SK-N-SH (cell line): ENCODE measurements around the gene EIF2S2. TPM values are rescaled to one million over a fixed set of nuclear protein-coding genes. Genes with fewer than 3 reads are reported as not detected.

Source experiments
- CTCF ChIA-PET: fragments of 300-600, 350-600 bp; formaldehyde crosslinking; extraction: SDS; loops from one replicate; lab custom pipeline; 2021; lab: Yijun Ruan, JAX
- POLR2A ChIA-PET: fragments of 350-600 bp; sonication (Branson Sonifier 250); formaldehyde crosslinking; extraction: SDS; loops from one replicate; lab custom pipeline; 2020; ENCODE audit warnings: antibody characterized with exemption, inconsistent platforms; lab: Yijun Ruan, JAX
- DNase-seq: peaks from one replicate; pipeline ENCODE4 v3.0.0; 2012
- H2AFZ ChIP-seq: fragments of 200-600 bp; sonication (generic); 2 replicates; pipeline ENCODE4 v1.8.1; 2016; ENCODE audit warnings: antibody characterized with exemption, mild to moderate bottlenecking, low read depth
- H3F3A ChIP-seq: fragments of 200-600 bp; sonication (generic); replicated peaks from 2 replicates; pipeline ENCODE3; 2016; ENCODE audit warnings: antibody characterized with exemption, mild to moderate bottlenecking; ENCODE audit not compliant: insufficient read depth
- H3K27ac ChIP-seq, 2 experiments: fragments of 200-500 bp in 1 of 2; fragments of 200-600 bp in 1 of 2; sonication (Bioruptor generic) in 1 of 2; sonication (generic), shearing (Covaris generic) in 1 of 2; 2 replicates each; pipeline versions ENCODE4 v1.5.1 to v1.6.1; 2014 to 2016; ENCODE audit warnings: low read depth in 2 of 2, inconsistent platforms in 1 of 2, low read length in 1 of 2, mild to moderate bottlenecking in 1 of 2, mixed read lengths in 1 of 2
- H3K27me3 ChIP-seq: fragments of 200-600 bp; sonication (generic), shearing (Covaris generic); 2 replicates; pipeline ENCODE4 v1.6.1; 2016; ENCODE audit warnings: mixed run types; ENCODE audit not compliant: insufficient read depth
- H3K36me3 ChIP-seq, 2 experiments: fragments of 200-500 bp in 1 of 2; fragments of 200-600 bp in 1 of 2; sonication (Bioruptor generic) in 1 of 2; sonication (generic) in 1 of 2; replicated peaks in 1 of 2; 2 replicates each; pipeline versions ENCODE3 to v1.5.1; 2014 to 2016; ENCODE audit warnings: low read length in 1 of 2, mild to moderate bottlenecking in 1 of 2; ENCODE audit not compliant: insufficient read depth in 2 of 2, control insufficient read depth in 1 of 2
- H3K4me1 ChIP-seq, 2 experiments: fragments of 200-500 bp in 1 of 2; fragments of 200-600 bp in 1 of 2; sonication (Bioruptor generic) in 1 of 2; sonication (generic), shearing (Covaris generic) in 1 of 2; 2 replicates each; pipeline versions ENCODE4 v1.5.1 to v1.6.1; 2014 to 2016; ENCODE audit warnings: low read depth in 1 of 2, low read length in 1 of 2, mixed run types in 1 of 2; ENCODE audit not compliant: insufficient read depth in 2 of 2, control insufficient read depth in 1 of 2
- H3K4me2 ChIP-seq: fragments of 200-600 bp; sonication (generic), shearing (Covaris generic); 2 replicates; pipeline ENCODE4 v1.6.1; 2017; ENCODE audit warnings: mixed run types
- H3K4me3 ChIP-seq, 2 experiments: fragments of 200-500 bp in 1 of 2; fragments of 200-600 bp in 1 of 2; sonication (Bioruptor generic) in 1 of 2; sonication (generic), shearing (Covaris generic) in 1 of 2; 2 replicates each; pipeline versions ENCODE4 v1.5.1 to v1.8.1; 2014 to 2016; ENCODE audit warnings: low read depth in 2 of 2, inconsistent platforms in 1 of 2, low read length in 1 of 2, mild to moderate bottlenecking in 1 of 2, mixed read lengths in 1 of 2, moderate library complexity in 1 of 2
- H3K79me2 ChIP-seq: fragments of 200-600 bp; sonication (generic); 2 replicates; pipeline ENCODE4 v1.8.1; 2017; ENCODE audit warnings: mild to moderate bottlenecking; ENCODE audit not compliant: insufficient read depth
- H3K9ac ChIP-seq: fragments of 200-600 bp; sonication (generic); 2 replicates; pipeline ENCODE4 v1.6.1; 2017; ENCODE audit warnings: mixed run types
- H3K9me2 ChIP-seq: fragments of 200-600 bp; sonication (generic); 2 replicates; pipeline ENCODE4 v1.6.1; 2017; ENCODE audit warnings: mixed run types
- H3K9me3 ChIP-seq: fragments of 200-600 bp; sonication (generic); 2 replicates; pipeline ENCODE4 v1.6.1; 2017; ENCODE audit warnings: mixed run types, mild to moderate bottlenecking, moderate library complexity
- H4K20me1 ChIP-seq: fragments of 200-600 bp; sonication (generic); 2 replicates; pipeline ENCODE4 v1.6.1; 2017; ENCODE audit warnings: mild to moderate bottlenecking, mixed run types; ENCODE audit not compliant: insufficient read depth
- ELF1 ChIP-seq: IDR thresholded peaks from 2 replicates; pipeline ENCODE4 v1.4.0; 2012
- EP300 ChIP-seq, 2 experiments: IDR thresholded peaks; 2 replicates each; pipeline versions ENCODE4 v1.4.0 to v1.6.1; 2012; ENCODE audit warnings: borderline replicate concordance in 1 of 2, low read depth in 1 of 2, low read length in 1 of 2
- EZH2phosphoT487 ChIP-seq: fragments of 200-600 bp; sonication (generic); IDR thresholded peaks from 2 replicates; pipeline ENCODE4 v1.6.1; 2017; ENCODE audit warnings: low read depth, mixed run types, mild to moderate bottlenecking, antibody characterized with exemption, moderate library complexity, borderline replicate concordance
- FOSL2 ChIP-seq: IDR thresholded peaks from 2 replicates; pipeline ENCODE4 v1.4.0; 2012; ENCODE audit warnings: low read depth, mild to moderate bottlenecking, moderate library complexity, borderline replicate concordance
- FOXJ3 ChIP-seq: sonication (generic); formaldehyde crosslinking; IDR thresholded peaks from 2 replicates; pipeline ENCODE4 v1.5.1; 2020; ENCODE audit warnings: mild to moderate bottlenecking, missing genetic modification reagents
- FOXM1 ChIP-seq: IDR thresholded peaks from 2 replicates; pipeline ENCODE4 v1.4.0; 2012; ENCODE audit warnings: low read depth, mild to moderate bottlenecking
- GABPA ChIP-seq: IDR thresholded peaks from 2 replicates; pipeline ENCODE4 v1.4.0; 2012; ENCODE audit warnings: low read depth, mild to moderate bottlenecking
- GATA2 ChIP-seq: sonication (generic); formaldehyde crosslinking; IDR thresholded peaks from 2 replicates; pipeline ENCODE4 v1.5.0; 2020; ENCODE audit warnings: mild to moderate bottlenecking, missing genetic modification reagents
- JUND ChIP-seq: IDR thresholded peaks from 2 replicates; pipeline ENCODE4 v1.4.0; 2012
- MEF2A ChIP-seq: IDR thresholded peaks from 2 replicates; pipeline ENCODE4 v1.4.0; 2012; ENCODE audit warnings: low read depth, borderline replicate concordance
- NFIC ChIP-seq: IDR thresholded peaks from 2 replicates; pipeline ENCODE4 v1.4.0; 2012; ENCODE audit warnings: borderline replicate concordance
- RAD21 ChIP-seq: IDR thresholded peaks from 2 replicates; pipeline ENCODE4 v1.6.1; 2012; ENCODE audit warnings: mild to moderate bottlenecking, low read length
- RCOR1 ChIP-seq: fragments of 150-350 bp; IDR thresholded peaks from 2 replicates; pipeline ENCODE4 v1.6.1; 2017; ENCODE audit warnings: antibody characterized with exemption, low read length
- RXRA ChIP-seq: IDR thresholded peaks from 2 replicates; pipeline ENCODE4 v1.4.0; 2012; ENCODE audit warnings: low read depth, mild to moderate bottlenecking, borderline replicate concordance
- SMC3 ChIP-seq: IDR thresholded peaks from 2 replicates; pipeline ENCODE4 v1.6.1; 2012; ENCODE audit warnings: low read depth, low read length, improper control_type of control experiment
- TAF1 ChIP-seq: IDR thresholded peaks from 2 replicates; pipeline ENCODE4 v1.6.1; 2012; ENCODE audit warnings: low read depth, mild to moderate bottlenecking, low read length, moderate library complexity, borderline replicate concordance
- TEAD4 ChIP-seq: IDR thresholded peaks from 2 replicates; pipeline ENCODE4 v1.4.0; 2012; ENCODE audit warnings: mild to moderate bottlenecking, borderline replicate concordance; ENCODE audit not compliant: insufficient read depth
- YY1 ChIP-seq: IDR thresholded peaks from 2 replicates; pipeline ENCODE4 v1.4.0; 2012; ENCODE audit warnings: low read depth, mild to moderate bottlenecking
- WGBS: methylation state at CpG from one replicate; pipeline ENCODE4 v1.1.6; 2017; ENCODE audit warnings: low lambda C conversion rate; 5-methylcytosine and 5-hydroxymethylcytosine counted together
- polyA plus RNA-seq, 3 experiments: library from polyadenylated mRNA; depleted of rRNA; stranded (reverse); fragments of >200 nt; gene quantifications; 2 replicates each; pipeline ENCODE4 v1.2.3, GENCODE V29; 2012
- TF ChIP-seq, protein P1 (sequence below): IDR thresholded peaks from 2 replicates; pipeline ENCODE4; 2012
- TF ChIP-seq, protein P2 (sequence below): fragments of 200-600 bp; sonication (generic); IDR thresholded peaks from 2 replicates; pipeline ENCODE4 v1.6.1; 2017; ENCODE audit warnings: antibody characterized with exemption, mild to moderate bottlenecking, moderate library complexity
- TF ChIP-seq, protein P3 (sequence below): fragments of 150-350 bp; IDR thresholded peaks from 2 replicates; pipeline ENCODE4 v1.6.1; 2017; ENCODE audit warnings: antibody characterized with exemption, low read length, low read depth, borderline replicate concordance
- TF ChIP-seq, protein P4 (sequence below): IDR thresholded peaks from 2 replicates; pipeline ENCODE4 v1.6.1; 2012; ENCODE audit warnings: mild to moderate bottlenecking, low read depth, low read length, moderate library complexity

The EIF2S2 gene, protein sequence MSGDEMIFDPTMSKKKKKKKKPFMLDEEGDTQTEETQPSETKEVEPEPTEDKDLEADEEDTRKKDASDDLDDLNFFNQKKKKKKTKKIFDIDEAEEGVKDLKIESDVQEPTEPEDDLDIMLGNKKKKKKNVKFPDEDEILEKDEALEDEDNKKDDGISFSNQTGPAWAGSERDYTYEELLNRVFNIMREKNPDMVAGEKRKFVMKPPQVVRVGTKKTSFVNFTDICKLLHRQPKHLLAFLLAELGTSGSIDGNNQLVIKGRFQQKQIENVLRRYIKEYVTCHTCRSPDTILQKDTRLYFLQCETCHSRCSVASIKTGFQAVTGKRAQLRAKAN
- 50.7 and 53.0 TPM in 2 replicates for polyA plus RNA-seq (2012; rRNA removed)
- polyA plus RNA-seq (2012; cell fraction: cytosol; rRNA removed), result 65.1 and 93.2 TPM in 2 replicates
- 22.2 and 30.6 TPM in 2 replicates for polyA plus RNA-seq (2012; cell fraction: nucleus; rRNA removed)

DNA sequence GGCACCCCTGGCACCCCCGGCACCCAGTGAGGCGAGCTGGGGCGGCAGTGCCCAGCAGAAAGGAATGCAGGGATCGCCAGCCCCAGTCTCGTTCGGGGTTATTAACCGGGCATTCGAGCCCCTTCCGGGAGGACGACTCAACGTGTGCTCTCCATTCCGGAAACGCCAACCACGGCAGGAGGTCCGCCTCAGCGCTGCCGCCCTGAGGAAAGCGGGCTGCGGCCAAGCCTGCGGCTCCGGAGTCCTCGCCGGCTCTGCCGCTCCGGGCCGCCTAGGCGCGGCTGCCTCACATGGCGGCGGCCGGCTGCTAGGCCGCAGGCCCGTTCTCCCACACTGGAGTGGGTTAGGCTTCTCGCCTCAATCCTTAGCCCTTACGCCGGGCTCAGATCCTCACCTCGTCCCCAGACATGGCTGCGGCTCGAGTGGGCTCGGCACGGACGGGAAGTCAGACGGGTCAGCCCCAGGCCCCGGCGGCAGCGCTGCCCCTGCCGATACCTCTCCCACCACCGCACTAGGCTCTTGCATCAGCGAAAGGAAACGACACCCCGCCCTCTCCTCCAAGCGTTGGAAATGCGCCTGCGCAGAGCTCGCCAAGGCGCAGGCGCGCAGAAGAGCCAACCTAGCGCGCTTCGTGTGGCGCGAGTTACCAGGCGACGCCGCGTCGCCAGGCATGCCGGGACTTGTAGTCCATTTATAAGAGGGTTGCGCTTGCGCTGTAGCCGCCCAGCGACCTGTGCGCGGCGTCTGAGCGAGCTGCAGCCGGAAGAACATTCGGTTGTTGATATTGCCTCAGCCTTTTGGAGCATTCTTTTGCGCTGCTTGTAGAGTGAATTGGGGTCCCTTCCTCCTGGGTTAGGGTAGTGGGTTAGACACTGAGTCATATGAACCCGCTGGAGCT, at the start of gene EIF2S2:
Gene EIF2S2 (minus strand): TSS at position 542 of the 898 bp plus-strand sequence. CDS start 133 bp downstream, at position 409.
- H3K27ac ChIP-seq, result peak within 1 kb of the TSS; percentile 94 to 97
- H3F3A ChIP-seq, result peaks cover 10% of the 10 kb centered on the region
- no peaks in the 10 kb centered on the region for H3K9me2 ChIP-seq
- H4K20me1 ChIP-seq, result peaks cover 45% of the 10 kb centered on the region
- CTCF ChIA-PET, result interaction anchor here (0.9 to 2.8 kb wide), 4 partner anchors 13 to 253 kb away, joined by 3 to 13 read pairs (median 5); no protein-coding TSS in a partner anchor
- H3K4me1 ChIP-seq, result peaks cover 7 to 21% of the 10 kb centered on the region in 2 experiments; a peak in 3 of 4 replicates
- H2AFZ ChIP-seq, result peak within 1 kb of the TSS; percentile 100
- peak; percentile 94 for DNase-seq
- H3K9me3 ChIP-seq, result no peaks in the 10 kb centered on the region
- 0% methylated on average over 9 of the region's 81 CpGs for WGBS
- peak within 1 kb of the TSS; percentile 99 for H3K9ac ChIP-seq
- H3K36me3 ChIP-seq, result peaks cover 20 to 24% of the 10 kb centered on the region in 2 experiments
- peak within 1 kb of the TSS; percentile 87 to 88 for H3K4me3 ChIP-seq
- no peaks in the 10 kb centered on the region for H3K27me3 ChIP-seq
- POLR2A ChIA-PET, result interaction anchor here (0.6 to 2.0 kb wide), 14 partner anchors 12 to 240 kb away, joined by 3 to 7 read pairs (median 4); no protein-coding TSS in a partner anchor
- H3K4me2 ChIP-seq, result peak within 1 kb of the TSS; percentile 95
- peaks cover 51% of the 10 kb centered on the region for H3K79me2 ChIP-seq
- 0 out of 2 replicates have a peak, but pooled peaks have one; percentile 28 for TF ChIP-seq RCOR1
- TF ChIP-seq EP300 (IDR thresholded peaks at IDR 0.05; ENCODE audit: borderline replicate concordance in 1 of 2, low read depth in 1 of 2, low read length in 1 of 2), result no peak
- TF ChIP-seq SMC3, result no peak
- no peak; the same call in 1 of the 2 replicates for TF ChIP-seq MEF2A
- TF ChIP-seq, protein P1, sequence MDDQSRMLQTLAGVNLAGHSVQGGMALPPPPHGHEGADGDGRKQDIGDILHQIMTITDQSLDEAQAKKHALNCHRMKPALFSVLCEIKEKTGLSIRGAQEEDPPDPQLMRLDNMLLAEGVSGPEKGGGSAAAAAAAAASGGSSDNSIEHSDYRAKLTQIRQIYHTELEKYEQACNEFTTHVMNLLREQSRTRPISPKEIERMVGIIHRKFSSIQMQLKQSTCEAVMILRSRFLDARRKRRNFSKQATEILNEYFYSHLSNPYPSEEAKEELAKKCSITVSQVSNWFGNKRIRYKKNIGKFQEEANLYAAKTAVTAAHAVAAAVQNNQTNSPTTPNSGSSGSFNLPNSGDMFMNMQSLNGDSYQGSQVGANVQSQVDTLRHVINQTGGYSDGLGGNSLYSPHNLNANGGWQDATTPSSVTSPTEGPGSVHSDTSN, result no peak
- peak; percentile 70 for TF ChIP-seq GABPA
- no peak for TF ChIP-seq JUND
- TF ChIP-seq, protein P2, sequence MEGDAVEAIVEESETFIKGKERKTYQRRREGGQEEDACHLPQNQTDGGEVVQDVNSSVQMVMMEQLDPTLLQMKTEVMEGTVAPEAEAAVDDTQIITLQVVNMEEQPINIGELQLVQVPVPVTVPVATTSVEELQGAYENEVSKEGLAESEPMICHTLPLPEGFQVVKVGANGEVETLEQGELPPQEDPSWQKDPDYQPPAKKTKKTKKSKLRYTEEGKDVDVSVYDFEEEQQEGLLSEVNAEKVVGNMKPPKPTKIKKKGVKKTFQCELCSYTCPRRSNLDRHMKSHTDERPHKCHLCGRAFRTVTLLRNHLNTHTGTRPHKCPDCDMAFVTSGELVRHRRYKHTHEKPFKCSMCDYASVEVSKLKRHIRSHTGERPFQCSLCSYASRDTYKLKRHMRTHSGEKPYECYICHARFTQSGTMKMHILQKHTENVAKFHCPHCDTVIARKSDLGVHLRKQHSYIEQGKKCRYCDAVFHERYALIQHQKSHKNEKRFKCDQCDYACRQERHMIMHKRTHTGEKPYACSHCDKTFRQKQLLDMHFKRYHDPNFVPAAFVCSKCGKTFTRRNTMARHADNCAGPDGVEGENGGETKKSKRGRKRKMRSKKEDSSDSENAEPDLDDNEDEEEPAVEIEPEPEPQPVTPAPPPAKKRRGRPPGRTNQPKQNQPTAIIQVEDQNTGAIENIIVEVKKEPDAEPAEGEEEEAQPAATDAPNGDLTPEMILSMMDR, result no peak
- TF ChIP-seq, protein P3, sequence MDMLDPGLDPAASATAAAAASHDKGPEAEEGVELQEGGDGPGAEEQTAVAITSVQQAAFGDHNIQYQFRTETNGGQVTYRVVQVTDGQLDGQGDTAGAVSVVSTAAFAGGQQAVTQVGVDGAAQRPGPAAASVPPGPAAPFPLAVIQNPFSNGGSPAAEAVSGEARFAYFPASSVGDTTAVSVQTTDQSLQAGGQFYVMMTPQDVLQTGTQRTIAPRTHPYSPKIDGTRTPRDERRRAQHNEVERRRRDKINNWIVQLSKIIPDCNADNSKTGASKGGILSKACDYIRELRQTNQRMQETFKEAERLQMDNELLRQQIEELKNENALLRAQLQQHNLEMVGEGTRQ, result no peak
- no peak for TF ChIP-seq RXRA
- TF ChIP-seq TEAD4, result no peak
- TF ChIP-seq EZH2phosphoT487, result no peak
- TF ChIP-seq NFIC, result peak; percentile 62
- TF ChIP-seq, protein P4, sequence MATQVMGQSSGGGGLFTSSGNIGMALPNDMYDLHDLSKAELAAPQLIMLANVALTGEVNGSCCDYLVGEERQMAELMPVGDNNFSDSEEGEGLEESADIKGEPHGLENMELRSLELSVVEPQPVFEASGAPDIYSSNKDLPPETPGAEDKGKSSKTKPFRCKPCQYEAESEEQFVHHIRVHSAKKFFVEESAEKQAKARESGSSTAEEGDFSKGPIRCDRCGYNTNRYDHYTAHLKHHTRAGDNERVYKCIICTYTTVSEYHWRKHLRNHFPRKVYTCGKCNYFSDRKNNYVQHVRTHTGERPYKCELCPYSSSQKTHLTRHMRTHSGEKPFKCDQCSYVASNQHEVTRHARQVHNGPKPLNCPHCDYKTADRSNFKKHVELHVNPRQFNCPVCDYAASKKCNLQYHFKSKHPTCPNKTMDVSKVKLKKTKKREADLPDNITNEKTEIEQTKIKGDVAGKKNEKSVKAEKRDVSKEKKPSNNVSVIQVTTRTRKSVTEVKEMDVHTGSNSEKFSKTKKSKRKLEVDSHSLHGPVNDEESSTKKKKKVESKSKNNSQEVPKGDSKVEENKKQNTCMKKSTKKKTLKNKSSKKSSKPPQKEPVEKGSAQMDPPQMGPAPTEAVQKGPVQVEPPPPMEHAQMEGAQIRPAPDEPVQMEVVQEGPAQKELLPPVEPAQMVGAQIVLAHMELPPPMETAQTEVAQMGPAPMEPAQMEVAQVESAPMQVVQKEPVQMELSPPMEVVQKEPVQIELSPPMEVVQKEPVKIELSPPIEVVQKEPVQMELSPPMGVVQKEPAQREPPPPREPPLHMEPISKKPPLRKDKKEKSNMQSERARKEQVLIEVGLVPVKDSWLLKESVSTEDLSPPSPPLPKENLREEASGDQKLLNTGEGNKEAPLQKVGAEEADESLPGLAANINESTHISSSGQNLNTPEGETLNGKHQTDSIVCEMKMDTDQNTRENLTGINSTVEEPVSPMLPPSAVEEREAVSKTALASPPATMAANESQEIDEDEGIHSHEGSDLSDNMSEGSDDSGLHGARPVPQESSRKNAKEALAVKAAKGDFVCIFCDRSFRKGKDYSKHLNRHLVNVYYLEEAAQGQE, result no peak
- TF ChIP-seq FOSL2, result no peak
- TF ChIP-seq RAD21, result no peak
- peak; percentile 48; the same call in 1 of the 2 replicates for TF ChIP-seq FOXJ3 (CRISPR knock-in tag)
- TF ChIP-seq FOXM1, result no peak
- TF ChIP-seq ELF1, result peak; percentile 31; the same call in 1 of the 2 replicates
- TF ChIP-seq TAF1, result peak; percentile 73
- TF ChIP-seq YY1, result no peak
- TF ChIP-seq GATA2 (CRISPR knock-in tag), result no peak
